ENCODE data around the gene CNPPD1.

Gene CNPPD1

DNA sequence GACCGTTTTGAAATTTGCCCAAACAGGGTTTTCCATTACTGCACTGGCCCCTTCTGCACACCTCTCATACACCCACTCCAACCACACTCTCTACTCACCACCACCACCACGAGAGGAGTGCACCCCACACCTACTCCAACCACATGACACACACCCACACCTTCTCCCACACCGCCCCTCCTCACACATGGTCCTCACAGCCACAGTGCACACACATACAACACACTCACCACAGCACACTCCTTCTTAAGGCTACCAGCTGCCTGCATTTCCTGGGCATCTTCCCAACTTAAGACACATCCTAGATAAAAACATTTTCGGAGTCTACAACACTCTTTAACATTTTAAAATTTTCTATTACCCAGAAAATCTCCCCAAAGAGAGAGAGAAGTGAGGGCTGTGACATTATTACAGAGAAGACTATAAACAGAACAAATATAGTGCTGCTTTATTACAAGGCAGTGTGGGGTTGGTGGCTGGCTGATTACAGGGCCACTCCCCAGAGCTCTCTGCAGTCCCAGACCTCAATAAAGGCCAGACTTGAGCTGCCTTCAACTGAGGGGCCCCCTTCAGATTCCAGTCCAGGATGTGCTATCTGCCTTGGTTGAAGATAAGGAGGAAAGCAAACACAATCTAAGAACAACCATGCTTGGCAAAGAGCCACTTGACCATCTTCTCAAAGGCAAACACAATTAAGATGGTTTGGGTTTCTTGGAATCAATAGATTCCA, 52.2 kb downstream of the CNPPD1 start:
- H3K4me3 ChIP-seq (replicated peaks; ENCODE audit: low read depth, low read length) = peak overlapping the region; percentile 6
- peak; percentile 72 for DNase-seq (ENCODE audit: low read depth)
- TF ChIP-seq CTCF (IDR thresholded peaks at IDR 0.05; ENCODE audit: low read length, missing control alignments) = no peak

DNA sequence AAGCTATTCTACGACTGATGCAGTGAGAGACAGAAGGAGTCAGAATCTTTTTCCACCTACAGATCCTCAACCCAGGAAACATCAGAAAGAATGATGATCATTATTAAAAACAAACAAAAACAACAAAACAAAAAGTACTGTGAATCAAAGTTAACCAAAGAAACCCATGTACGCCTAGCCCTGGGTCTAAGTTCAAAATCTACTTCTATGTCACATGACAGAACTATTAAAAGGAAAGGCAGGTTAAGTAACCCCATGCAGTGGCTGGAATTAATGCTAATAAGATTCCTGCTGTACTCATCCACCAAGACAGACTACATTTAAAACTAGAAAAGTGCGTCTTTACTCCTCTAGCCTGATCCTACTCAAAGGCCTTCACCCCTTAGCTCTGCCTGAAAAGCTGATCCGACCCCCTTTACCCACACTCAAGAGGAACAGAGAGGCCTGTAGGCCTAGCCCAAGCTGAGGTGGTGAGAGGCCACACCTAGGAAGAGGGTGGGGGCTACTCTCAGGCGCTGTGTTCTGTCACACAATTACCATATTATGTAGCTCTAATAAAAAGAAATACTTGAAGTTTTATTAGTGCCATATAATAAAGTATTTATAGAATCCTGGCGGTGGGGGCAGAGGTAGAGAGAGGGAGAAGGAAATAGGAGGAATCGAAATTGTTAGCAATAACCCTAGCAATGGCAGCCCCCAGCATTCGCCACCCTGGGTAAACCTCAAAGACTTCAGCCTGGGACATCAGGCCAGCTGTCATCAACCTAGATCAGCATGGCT, 53.2 kb downstream of the CNPPD1 start:
- DNase-seq (ENCODE audit: low read depth) = no peak
- no peak for TF ChIP-seq CTCF (IDR thresholded peaks at IDR 0.05; ENCODE audit: low read length, missing control alignments)
- no peak overlapping the region for H3K4me3 ChIP-seq (replicated peaks; ENCODE audit: low read depth, low read length)

DNA sequence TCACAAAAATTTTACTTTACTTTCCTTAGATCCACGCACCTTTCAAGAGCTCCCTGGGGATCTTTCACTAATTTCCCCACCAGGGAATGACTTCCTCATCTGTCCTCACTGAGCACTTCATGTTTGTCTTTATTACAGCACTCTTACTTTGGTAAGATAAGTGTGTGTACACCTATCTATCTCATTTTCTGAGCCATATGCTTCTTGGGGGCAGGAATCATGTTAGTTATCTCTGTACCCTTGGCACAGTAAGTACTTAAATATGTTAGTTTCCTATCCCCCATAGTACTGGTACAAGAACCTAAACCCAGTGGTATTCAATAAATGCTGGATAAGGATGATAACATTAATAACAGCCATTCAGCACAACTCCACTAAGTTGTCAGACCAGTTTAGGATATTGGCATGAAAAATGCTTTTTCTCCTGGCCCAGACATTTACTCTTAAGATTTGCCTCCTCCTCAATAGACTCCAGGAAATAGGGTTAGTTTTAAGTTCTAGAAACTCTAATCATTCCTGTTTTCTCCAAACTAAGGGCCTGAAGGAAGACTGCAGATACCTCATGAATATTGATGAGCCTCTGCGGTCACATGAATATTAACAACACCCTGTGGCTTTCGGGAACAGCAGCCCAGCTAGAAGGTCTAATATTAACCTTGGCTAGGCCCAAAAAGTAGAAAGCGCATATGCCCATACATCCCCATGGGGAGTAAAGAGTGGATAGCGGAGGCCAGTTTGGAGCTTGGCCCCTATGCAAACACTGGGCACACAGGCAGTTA, 54.3 kb downstream of the CNPPD1 start:
- H3K4me3 ChIP-seq (replicated peaks; ENCODE audit: low read depth, low read length) = no peak overlapping the region
- no peak for TF ChIP-seq CTCF (IDR thresholded peaks at IDR 0.05; ENCODE audit: low read length, missing control alignments)
- no peak for DNase-seq (ENCODE audit: low read depth)
